Panc1 (cell line): ENCODE measurements around the gene C19orf44. TPM values are rescaled to one million over a fixed set of nuclear protein-coding genes. Genes with fewer than 3 reads are reported as not detected.

Experiments
- ATAC-seq: fragments of 200-7000 bp; cut with Tn5 transposase; 2 replicates; pipeline ENCODE4 v1.9.1; 2020; ENCODE audit warnings: mild to moderate bottlenecking, moderate library complexity
- BruUV-seq: library from RNA; stranded (reverse); fragments of 400-500 nt; replicated peaks from 2 replicates; lab custom pipeline; 2021; lab: Mats Ljungman, UMichigan
- CTCF ChIA-PET: fragments of 300-600 bp; sonication (Branson Sonifier 250); formaldehyde crosslinking; loops from one replicate; lab custom pipeline; 2022; ENCODE audit warnings: antibody characterized with exemption; lab: Charles Lee
- POLR2A ChIA-PET: fragments of 300-600 bp; sonication (Branson Sonifier 250); formaldehyde crosslinking; loops from one replicate; lab custom pipeline; 2022; ENCODE audit warnings: antibody characterized with exemption; lab: Charles Lee
- DNase-seq: peaks from one replicate; pipeline ENCODE4 v3.0.0-alpha.2; 2010; ENCODE audit warnings: low read depth, low spot score
- H3K27ac ChIP-seq: 2 replicates; pipeline ENCODE4 v1.5.1; 2011; ENCODE audit warnings: mild to moderate bottlenecking, low read length, inconsistent platforms
- H3K27me3 ChIP-seq: fragments of 200-500 bp; sonication (Bioruptor generic); 2 replicates; pipeline ENCODE4 v1.6.0; 2014; ENCODE audit warnings: low read length, inconsistent platforms; ENCODE audit not compliant: control insufficient read depth, insufficient read depth
- H3K36me3 ChIP-seq: fragments of 200-500 bp; sonication (Bioruptor generic); 2 replicates; pipeline ENCODE4 v1.5.1; 2014; ENCODE audit warnings: inconsistent platforms, mild to moderate bottlenecking, low read length, moderate library complexity; ENCODE audit not compliant: control insufficient read depth, insufficient read depth
- H3K4me1 ChIP-seq: 2 replicates; pipeline ENCODE4 v1.5.1; 2011; ENCODE audit warnings: inconsistent platforms, mild to moderate bottlenecking, low read length, moderate library complexity; ENCODE audit not compliant: control insufficient read depth, insufficient read depth
- H3K4me3 ChIP-seq, 2 experiments: 2 replicates each; pipeline ENCODE4 v1.5.1; 2011 to 2012; ENCODE audit warnings: low read depth in 2 of 2, low read length in 2 of 2, mild to moderate bottlenecking in 2 of 2, inconsistent platforms in 1 of 2, moderate library complexity in 1 of 2
- H3K9me3 ChIP-seq: fragments of 200-500 bp; sonication (Bioruptor generic); 2 replicates; pipeline ENCODE4 v1.5.1; 2014; ENCODE audit warnings: low read depth, mild to moderate bottlenecking, inconsistent platforms, low read length, moderate library complexity; ENCODE audit not compliant: control insufficient read depth, insufficient read depth
- POLR2AphosphoS5 ChIP-seq: IDR thresholded peaks from 2 replicates; pipeline ENCODE4 v1.6.1; 2012; ENCODE audit warnings: mild to moderate bottlenecking, low read depth, low read length, moderate library complexity
- SIN3A ChIP-seq: IDR thresholded peaks from 2 replicates; pipeline ENCODE4 v1.6.1; 2012; ENCODE audit warnings: low read depth, mild to moderate bottlenecking, low read length, moderate library complexity, borderline replicate concordance; ENCODE audit not compliant: insufficient read depth
- TCF7L2 ChIP-seq: IDR thresholded peaks from 2 replicates; pipeline ENCODE4 v1.6.1; 2011; ENCODE audit warnings: mild to moderate bottlenecking, low read depth, low read length, inconsistent platforms
- in situ Hi-C: cut with HindIII; loops from 2 replicates; pipeline ENCODE4 v1.10.0; 2016; ENCODE audit warnings: low sequenced_read_pairs, low pct_unique_long_range_greater_than_20kb
- intact Hi-C: fragments of 100-400 bp; cut with micrococcal nuclease; formaldehyde crosslinking; loops from one replicate; pipeline ENCODE4 v1.10.0; 2022; ENCODE audit not compliant: unreplicated experiment
- total RNA-seq: library from RNA; stranded (reverse); gene quantifications from one replicate; pipeline ENCODE4 v1.2.1, GENCODE V29; 2021; ENCODE audit not compliant: unreplicated experiment
- TF ChIP-seq, protein P1 (sequence below): fragments of 450-650 bp; IDR thresholded peaks from 2 replicates; pipeline ENCODE4 v1.5.1; 2017; ENCODE audit warnings: mild to moderate bottlenecking
- TF ChIP-seq, protein P2 (sequence below), 2 experiments: IDR thresholded peaks; 2 replicates each; pipeline ENCODE4 v1.6.1; 2011 to 2012; ENCODE audit warnings: low read depth in 2 of 2, control low read depth in 1 of 2, low read length in 1 of 2, mild to moderate bottlenecking in 1 of 2, moderate library complexity in 1 of 2; ENCODE audit not compliant: insufficient read depth in 1 of 2

The C19orf44 gene
- total RNA-seq, 1 experiment from 2014 or later = 4.4 TPM

DNA sequence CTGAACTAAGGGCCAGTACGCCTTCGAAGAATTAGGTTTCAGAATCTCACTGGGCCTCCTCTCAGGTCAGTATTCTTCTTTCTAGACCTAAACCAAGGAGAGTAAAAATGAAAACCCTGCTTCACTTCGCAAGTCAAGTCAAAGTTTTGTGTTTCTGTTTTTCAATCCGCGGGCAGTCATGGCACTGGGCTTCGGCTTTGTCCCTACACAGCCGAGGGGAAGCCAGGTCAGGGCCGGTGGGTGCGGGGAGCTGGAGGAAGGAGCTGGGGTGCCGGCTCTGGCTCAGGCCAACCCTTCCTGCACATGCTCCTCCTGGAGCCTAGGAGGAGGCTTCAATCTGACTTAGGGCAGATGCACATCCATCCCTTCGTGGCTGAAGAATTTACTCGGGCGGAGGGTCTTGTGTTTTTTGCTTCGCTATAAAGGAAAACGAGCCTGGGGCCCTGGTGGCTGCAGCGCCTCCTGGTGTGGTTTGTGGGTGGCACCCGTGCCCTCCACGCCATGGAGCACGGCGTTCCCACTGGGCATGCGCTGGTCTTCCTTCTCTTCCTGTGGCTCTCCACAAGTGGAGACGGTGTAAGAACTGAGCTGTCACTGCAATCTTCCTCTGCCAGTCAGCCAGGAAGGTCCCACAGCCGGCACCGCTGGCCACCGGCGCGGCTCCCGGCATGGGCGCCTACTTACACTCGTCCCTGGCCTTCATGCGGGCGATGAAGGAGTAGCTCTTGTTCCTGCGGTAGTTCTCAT is 22.5 kb downstream of the C19orf44 start:
- Histone ChIP-seq H3K4me3 (no peak overlapping the region), H3K9me3 (no peaks in the 10 kb centered on the region), H3K27ac (no peak overlapping the region), H3K27me3 (no peaks in the 10 kb centered on the region), H3K36me3 (no peaks in the 10 kb centered on the region; the same call in 1 of the 2 replicates), H3K4me1 (no peaks in the 10 kb centered on the region)
- DNase-seq = no peak
- CTCF ChIA-PET = no interaction called here
- no peak for ATAC-seq
- POLR2A ChIA-PET = interaction anchor here (0.6 kb wide), 1 partner anchor 31 kb away, joined by 7 read pairs; no protein-coding TSS in a partner anchor
- no TSS peak for BruUV-seq
- in situ Hi-C loops (no loop called here), intact Hi-C loops (no loop called here)
- no peak for TF ChIP-seq SIN3A
- TF ChIP-seq POLR2AphosphoS5 = peak; percentile 39; the same call in 1 of the 2 replicates

DNA sequence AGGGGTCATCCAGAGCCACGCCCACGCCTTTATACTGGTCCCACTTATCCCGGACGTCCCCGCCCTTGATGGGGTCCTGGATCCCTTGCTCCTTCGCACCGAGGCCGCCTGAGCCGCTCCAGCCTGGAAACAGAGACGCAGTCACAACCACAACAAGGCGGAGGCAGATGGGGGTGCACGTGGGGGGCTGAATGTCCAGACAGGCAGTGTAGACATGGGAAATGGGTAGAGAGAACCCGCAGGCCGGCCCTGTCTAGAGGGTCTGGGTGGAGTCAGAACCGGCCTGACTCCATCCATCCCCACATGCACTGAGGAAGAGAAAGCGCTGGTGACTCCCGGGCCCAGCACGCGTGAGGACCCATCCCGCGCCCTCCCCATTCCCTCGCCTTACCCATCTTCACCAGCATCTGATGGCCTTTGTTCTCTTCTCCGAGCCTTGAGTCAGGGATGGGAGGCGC is 23.1 kb downstream of the C19orf44 start:
- DNase-seq (no peak), ATAC-seq (no peak)
- BruUV-seq = no TSS peak
- Histone ChIP-seq H3K27ac (no peak overlapping the region), H3K36me3 (no peaks in the 10 kb centered on the region; the same call in 1 of the 2 replicates), H3K4me3 (no peak overlapping the region), H3K9me3 (no peaks in the 10 kb centered on the region), H3K4me1 (no peaks in the 10 kb centered on the region), H3K27me3 (no peaks in the 10 kb centered on the region)
- TF ChIP-seq SIN3A = no peak
- no peak for TF ChIP-seq TCF7L2
- no peak for TF ChIP-seq POLR2AphosphoS5
- TF ChIP-seq, protein P1, sequence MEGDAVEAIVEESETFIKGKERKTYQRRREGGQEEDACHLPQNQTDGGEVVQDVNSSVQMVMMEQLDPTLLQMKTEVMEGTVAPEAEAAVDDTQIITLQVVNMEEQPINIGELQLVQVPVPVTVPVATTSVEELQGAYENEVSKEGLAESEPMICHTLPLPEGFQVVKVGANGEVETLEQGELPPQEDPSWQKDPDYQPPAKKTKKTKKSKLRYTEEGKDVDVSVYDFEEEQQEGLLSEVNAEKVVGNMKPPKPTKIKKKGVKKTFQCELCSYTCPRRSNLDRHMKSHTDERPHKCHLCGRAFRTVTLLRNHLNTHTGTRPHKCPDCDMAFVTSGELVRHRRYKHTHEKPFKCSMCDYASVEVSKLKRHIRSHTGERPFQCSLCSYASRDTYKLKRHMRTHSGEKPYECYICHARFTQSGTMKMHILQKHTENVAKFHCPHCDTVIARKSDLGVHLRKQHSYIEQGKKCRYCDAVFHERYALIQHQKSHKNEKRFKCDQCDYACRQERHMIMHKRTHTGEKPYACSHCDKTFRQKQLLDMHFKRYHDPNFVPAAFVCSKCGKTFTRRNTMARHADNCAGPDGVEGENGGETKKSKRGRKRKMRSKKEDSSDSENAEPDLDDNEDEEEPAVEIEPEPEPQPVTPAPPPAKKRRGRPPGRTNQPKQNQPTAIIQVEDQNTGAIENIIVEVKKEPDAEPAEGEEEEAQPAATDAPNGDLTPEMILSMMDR = no peak
- TF ChIP-seq, protein P2, sequence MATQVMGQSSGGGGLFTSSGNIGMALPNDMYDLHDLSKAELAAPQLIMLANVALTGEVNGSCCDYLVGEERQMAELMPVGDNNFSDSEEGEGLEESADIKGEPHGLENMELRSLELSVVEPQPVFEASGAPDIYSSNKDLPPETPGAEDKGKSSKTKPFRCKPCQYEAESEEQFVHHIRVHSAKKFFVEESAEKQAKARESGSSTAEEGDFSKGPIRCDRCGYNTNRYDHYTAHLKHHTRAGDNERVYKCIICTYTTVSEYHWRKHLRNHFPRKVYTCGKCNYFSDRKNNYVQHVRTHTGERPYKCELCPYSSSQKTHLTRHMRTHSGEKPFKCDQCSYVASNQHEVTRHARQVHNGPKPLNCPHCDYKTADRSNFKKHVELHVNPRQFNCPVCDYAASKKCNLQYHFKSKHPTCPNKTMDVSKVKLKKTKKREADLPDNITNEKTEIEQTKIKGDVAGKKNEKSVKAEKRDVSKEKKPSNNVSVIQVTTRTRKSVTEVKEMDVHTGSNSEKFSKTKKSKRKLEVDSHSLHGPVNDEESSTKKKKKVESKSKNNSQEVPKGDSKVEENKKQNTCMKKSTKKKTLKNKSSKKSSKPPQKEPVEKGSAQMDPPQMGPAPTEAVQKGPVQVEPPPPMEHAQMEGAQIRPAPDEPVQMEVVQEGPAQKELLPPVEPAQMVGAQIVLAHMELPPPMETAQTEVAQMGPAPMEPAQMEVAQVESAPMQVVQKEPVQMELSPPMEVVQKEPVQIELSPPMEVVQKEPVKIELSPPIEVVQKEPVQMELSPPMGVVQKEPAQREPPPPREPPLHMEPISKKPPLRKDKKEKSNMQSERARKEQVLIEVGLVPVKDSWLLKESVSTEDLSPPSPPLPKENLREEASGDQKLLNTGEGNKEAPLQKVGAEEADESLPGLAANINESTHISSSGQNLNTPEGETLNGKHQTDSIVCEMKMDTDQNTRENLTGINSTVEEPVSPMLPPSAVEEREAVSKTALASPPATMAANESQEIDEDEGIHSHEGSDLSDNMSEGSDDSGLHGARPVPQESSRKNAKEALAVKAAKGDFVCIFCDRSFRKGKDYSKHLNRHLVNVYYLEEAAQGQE (IDR thresholded peaks at IDR 0.05; ENCODE audit: insufficient read depth in 1 of 2, low read depth in 2 of 2, low read length in 1 of 2) = no peak
- in situ Hi-C loops = no loop called here
- ChIA-PET POLR2A (no interaction called here), CTCF (no interaction called here)
- intact Hi-C loops = no loop called here
